Lung (tissue), 12 donors: ENCODE data around the gene TRAM2. TPM values are rescaled to one million over a fixed set of nuclear protein-coding genes. Genes with fewer than 3 reads are reported as not detected.

Experiments
- ATAC-seq: fragments of 200-7000 bp; cut with Tn5 transposase; one replicate; pipeline ENCODE4 v1.9.1; 2020; ENCODE audit warnings: moderate number of reproducible peaks; ENCODE audit not compliant: insufficient read depth, low FRiP score
- DNase-seq, 3 donors: peaks; one replicate each; pipeline ENCODE4 v3.0.0-alpha.2; 2013 to 2017
- H3K27ac ChIP-seq, 2 donors: one replicate each; pipeline ENCODE4 v1.5.1; 2013; ENCODE audit warnings: mild to moderate bottlenecking in 2 of 2, moderate library complexity in 2 of 2, control low read depth in 1 of 2, inconsistent platforms in 1 of 2, low read depth in 1 of 2, low read length in 1 of 2
- H3K27me3 ChIP-seq, 3 donors: one replicate each; pipeline ENCODE4 v1.5.1; 2013; ENCODE audit warnings: low read length in 2 of 3; ENCODE audit not compliant: control insufficient read depth in 3 of 3, insufficient read depth in 3 of 3
- H3K36me3 ChIP-seq, 4 donors: one replicate each; pipeline ENCODE4 v1.5.1; 2013; ENCODE audit warnings: low read length in 4 of 4, mild to moderate bottlenecking in 1 of 4, moderate library complexity in 1 of 4; ENCODE audit not compliant: control insufficient read depth in 4 of 4, insufficient read depth in 4 of 4
- H3K4me1 ChIP-seq, 5 donors: one replicate each; pipeline ENCODE4 v1.5.1; 2013; ENCODE audit warnings: low read length in 5 of 5, mild to moderate bottlenecking in 2 of 5, moderate library complexity in 1 of 5; ENCODE audit not compliant: control insufficient read depth in 5 of 5, insufficient read depth in 5 of 5
- H3K4me3 ChIP-seq: one replicate; pipeline ENCODE4 v1.5.1; 2013; ENCODE audit warnings: mild to moderate bottlenecking, control low read depth, moderate library complexity
- H3K9ac ChIP-seq, 2 donors: one replicate each; pipeline ENCODE4 v1.5.1; 2013; ENCODE audit warnings: low read length in 2 of 2, control low read depth in 1 of 2; ENCODE audit not compliant: insufficient read depth in 1 of 2
- H3K9me3 ChIP-seq, 4 donors: one replicate each; pipeline ENCODE4 v1.5.1; 2013; ENCODE audit warnings: low read length in 3 of 4, mild to moderate bottlenecking in 1 of 4, moderate library complexity in 1 of 4; ENCODE audit not compliant: control insufficient read depth in 4 of 4, insufficient read depth in 3 of 4
- CTCF ChIP-seq: IDR thresholded peaks from 2 replicates; pipeline ENCODE4 v1.5.1; 2012; ENCODE audit warnings: mild to moderate bottlenecking; ENCODE audit errors: control extremely low read depth, extremely low read depth
- WGBS, 2 donors: extraction: QIAGEN DNeasy Blood & Tissue Kit; methylation state at CpG; one replicate each; pipeline ENCODE4 v1.1.7; 2013; 5-methylcytosine and 5-hydroxymethylcytosine counted together
- polyA plus RNA-seq, 2 donors: library from polyadenylated mRNA; stranded (reverse); fragments of 200-250 nt; gene quantifications; one replicate each; pipeline ENCODE4 v1.2.1, GENCODE V29; 2013
- total RNA-seq, 2 donors: library from RNA; depleted of rRNA in 1 of 2; stranded (reverse); fragments of >200 nt in 1 of 2; gene quantifications; one replicate each; pipeline ENCODE4 v1.2.1, GENCODE V29; 2014 to 2021
- donor health status: control.
- donor health status: control.
- donor health status: Bipolar disorder and iron deficiency.
- donor health status: healthy.
- donor health status: DM: yes; HTN: yes; CAD: no.

The TRAM2 gene
- total and polyA plus RNA-seq, 4 donors = 4.4 to 33.4 (median 15.2) TPM

GRCh38 chr6:52483671-52484003 lies 93.2 kb downstream of the TRAM2 start:
- H3K36me3 ChIP-seq = peaks cover 0 to 10% (median 7%) of the 10 kb centered on the region in 4 donors
- DNase-seq (no peak), ATAC-seq (no peak)
- peaks cover 0 to 3% (median 0%) of the 10 kb centered on the region in 5 donors for H3K4me1 ChIP-seq
- 87 to 89% methylated on average over 3 of the region's 3 CpGs for WGBS, 2 donors
- H3K4me3 ChIP-seq = no peak overlapping the region
- H3K27me3 ChIP-seq = no peaks in the 10 kb centered on the region
- H3K27ac ChIP-seq = no peak overlapping the region
- no peak overlapping the region for H3K9ac ChIP-seq
- H3K9me3 ChIP-seq = no peaks in the 10 kb centered on the region
- no peak for TF ChIP-seq CTCF

- WGBS, 2 donors = 88 to 93% methylated on average over 7 of the region's 7 CpGs
- Histone ChIP-seq H3K27ac (no peak overlapping the region), H3K4me1 (peaks cover 0 to 3% (median 0%) of the 10 kb centered on the region in 5 donors), H3K4me3 (no peak overlapping the region), H3K36me3 (peaks cover 0 to 10% (median 7%) of the 10 kb centered on the region in 4 donors), H3K9ac (no peak overlapping the region), H3K27me3 (no peaks in the 10 kb centered on the region), H3K9me3 (no peaks in the 10 kb centered on the region)
- DNase-seq = no peak
- no peak for ATAC-seq
- no peak for TF ChIP-seq CTCF
Observed at GRCh38 chr6:52482903-52483670, 93.8 kb downstream of the TRAM2 start.

- peaks cover 0 to 4% (median under 1%) of the 10 kb centered on the region in 4 donors for H3K36me3 ChIP-seq
- WGBS, 2 donors = 74 to 78% methylated on average over 2 of the region's 2 CpGs
- no peaks in the 10 kb centered on the region for H3K27me3 ChIP-seq
- no peak overlapping the region for H3K27ac ChIP-seq
- peaks cover 1 to 7% (median 3%) of the 10 kb centered on the region in 5 donors for H3K4me1 ChIP-seq
- no peak overlapping the region for H3K4me3 ChIP-seq
- no peaks in the 10 kb centered on the region for H3K9me3 ChIP-seq
- TF ChIP-seq CTCF = no peak
- DNase-seq (peak; percentile 22 to 80 (median 77)), ATAC-seq (no peak)
- H3K9ac ChIP-seq = no peak overlapping the region
Observed at GRCh38 chr6:52475307-52475706, 101.6 kb downstream of the TRAM2 start.
